Smooth muscle cell of the brain vasculature (primary cell): ENCODE measurements around the gene PTMA.
"Not testable (repeated sequence)": the region's sequence is repeated elsewhere in the genome, so short reads cannot be mapped to it uniquely, and the experiment has no call there.

Source experiments
- DNase-seq: peaks from one replicate; pipeline ENCODE4 v3.0.0-alpha.2; 2012; ENCODE audit warnings: low read depth, low spot score

PTMA gene

DNA sequence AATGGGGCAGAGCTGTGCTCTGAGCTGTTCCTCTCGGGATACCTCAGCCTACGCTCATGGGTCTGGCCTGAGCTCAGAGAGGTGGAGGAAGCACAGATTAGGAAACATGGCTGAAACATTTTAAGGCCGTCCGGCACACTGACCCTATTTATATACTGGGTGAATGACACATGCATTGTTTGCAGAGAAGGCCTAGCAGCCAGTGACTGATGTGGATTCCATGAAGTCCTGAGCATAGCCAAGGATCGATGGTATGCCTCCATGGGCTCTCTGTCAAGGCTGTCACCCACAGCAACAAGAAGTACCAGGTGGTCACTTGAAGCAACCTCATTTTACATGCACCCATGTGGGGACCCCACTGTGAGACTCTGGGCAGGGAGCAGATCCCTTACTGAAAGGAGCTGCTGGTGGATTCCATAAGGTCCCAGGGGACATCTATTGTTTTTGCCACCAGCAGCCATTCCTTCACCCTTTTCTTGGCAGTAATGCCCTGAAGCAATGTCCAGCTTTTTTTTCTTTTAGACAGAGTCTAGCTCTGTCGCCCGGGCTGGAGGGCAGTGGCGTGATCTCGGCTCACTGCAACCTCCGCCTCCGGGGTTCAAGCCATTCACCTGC lies 8.4 kb downstream of the PTMA start:
- DNase-seq, result no peak

- no peak for DNase-seq
Observed at GRCh38 chr2:231717281-231718171, 9.2 kb downstream of the PTMA start.

DNA sequence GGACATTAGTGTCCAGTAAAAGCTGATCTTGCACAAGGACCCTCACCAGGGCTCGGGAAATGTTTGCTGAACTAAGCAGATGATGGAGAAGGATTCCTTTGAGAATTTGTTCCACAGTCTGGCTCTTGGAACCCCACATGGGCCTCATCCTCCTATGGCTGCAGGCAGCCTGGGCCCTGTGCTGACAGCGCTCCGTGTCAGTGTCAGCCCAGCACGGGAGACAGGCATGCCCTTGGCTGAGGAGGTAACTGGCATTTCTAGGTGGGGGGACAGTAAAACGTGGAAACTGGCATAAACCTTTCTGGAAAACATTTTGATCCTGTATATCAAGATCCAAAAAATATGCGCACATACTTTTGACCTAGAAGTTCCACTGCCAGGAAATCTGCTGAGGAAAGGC lies 10.5 kb downstream of the PTMA start:
- DNase-seq, result no peak

DNA sequence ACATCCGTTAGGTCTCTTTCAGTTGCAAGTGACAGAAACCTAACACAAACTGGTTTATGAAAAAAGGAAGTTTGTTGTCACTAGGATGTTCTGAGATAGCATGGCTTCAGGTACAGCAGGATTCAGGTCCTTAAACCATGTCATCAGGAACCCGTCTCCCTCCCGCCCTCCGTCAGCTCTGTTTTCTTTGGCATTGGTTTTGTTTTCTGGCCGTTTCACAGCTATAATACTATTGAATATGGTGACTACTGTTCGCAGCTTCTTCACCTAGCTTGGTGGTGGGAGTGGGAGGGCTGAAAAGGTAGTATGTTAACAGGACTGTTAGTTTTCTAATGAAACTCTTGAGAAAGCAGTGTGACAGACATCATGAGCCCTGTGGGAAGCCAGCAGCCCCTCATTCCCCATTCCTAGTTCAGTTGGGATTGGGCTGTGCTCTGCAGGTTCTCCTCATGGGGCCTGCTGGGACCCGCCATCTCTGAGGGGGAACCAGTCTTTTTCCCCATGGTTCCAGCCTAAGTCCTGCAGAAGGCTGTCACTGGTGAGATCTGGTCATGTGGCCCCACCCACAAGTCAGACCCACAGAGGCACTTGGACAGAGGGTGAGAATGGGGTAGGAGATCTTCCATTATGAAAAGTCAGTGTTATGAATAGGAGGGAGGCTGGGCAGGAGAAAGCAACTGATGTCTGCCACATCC lies 12.1 kb downstream of the PTMA start:
- no peak for DNase-seq

DNA sequence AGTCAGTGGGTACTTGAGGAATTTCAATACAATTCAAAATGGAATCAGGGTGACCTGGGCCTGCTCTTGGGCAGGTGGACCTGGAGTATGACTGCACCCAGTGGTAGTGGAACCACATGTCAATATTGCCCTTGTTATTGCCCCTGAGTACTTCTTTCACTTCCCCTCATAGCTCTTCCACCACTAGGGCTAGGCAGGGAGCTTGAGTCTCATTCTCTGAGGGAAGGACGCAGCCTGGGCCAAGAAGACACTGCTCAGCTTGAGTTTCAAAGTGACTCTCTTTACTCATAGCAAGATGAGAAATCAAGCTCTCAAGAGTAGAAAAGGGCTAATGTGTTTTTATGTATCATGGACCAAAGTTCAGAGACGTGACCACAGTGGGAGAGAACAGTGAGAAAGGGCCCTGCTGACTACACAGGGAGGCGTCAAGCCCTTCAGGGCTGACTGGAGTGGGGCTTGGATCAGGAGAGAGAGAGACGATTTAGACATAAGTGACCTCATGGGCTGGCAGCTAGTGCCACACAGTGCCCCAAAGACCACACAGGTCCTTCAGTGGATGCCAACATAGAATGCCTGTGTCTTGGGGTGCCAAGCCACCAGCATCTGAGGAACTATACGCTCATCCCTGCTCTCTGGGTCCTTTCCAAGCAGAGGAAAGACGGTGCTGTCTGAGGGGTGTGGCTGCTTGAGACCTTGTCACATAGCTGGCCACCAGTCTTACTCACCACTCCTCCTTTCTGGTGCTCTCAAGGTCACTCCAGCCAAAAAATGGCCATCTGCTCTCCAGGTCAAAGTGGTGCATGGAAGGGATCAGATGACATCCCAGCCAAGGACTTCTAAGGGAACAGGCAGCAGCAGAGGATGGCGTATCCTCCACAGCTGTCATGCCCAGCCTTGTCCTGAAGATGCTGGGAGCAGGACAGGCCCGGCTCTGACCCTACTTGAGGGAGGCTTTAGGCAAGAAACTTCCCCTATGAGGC lies 13.0 kb downstream of the PTMA start:
- no peak for DNase-seq

- no peak for DNase-seq
Observed at GRCh38 chr2:231722721-231723307, 14.5 kb downstream of the PTMA start.

DNA sequence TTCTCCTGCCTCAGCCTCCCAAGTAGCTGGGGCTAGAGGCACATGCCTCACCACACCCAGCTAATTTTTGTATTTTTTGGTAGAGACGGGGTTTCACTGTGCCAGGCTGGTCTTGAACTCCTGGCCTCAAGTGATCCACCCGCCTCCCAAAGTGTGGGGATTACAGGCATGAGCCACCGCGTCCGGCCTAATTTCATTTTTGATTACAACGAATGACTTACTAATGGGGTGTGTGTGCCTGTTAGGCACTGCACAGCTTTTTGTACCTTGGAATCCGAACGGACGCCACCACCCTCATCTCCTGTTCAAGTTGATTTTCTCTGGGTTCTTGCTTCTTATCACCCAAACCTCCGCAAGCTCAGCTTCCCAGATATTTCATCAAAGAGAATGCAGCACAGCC lies 17.2 kb downstream of the PTMA start:
- no peak for DNase-seq

DNA sequence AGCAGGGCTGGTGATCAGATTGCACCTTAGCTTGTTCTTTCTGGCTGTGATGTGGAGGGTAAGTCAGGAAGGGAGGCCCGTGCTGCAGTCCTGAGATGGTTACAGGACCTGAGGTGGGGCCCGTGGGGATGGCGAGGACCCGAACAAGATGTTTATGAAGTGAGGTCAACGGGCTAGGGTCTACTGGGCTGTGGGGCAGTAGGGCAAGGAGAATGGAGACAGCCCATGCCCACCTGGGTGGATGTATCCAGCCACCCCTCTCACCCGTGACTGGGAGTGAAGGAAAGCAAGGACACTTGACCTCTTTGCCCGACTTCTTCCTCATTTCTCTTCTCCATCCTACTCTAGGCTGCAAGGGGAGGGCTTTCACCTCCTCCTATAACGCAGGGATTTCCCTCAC lies 18.0 kb downstream of the PTMA start:
- DNase-seq, result no peak

- DNase-seq, result no peak
Observed at GRCh38 chr2:231727621-231728020, 19.3 kb downstream of the PTMA start.

DNA sequence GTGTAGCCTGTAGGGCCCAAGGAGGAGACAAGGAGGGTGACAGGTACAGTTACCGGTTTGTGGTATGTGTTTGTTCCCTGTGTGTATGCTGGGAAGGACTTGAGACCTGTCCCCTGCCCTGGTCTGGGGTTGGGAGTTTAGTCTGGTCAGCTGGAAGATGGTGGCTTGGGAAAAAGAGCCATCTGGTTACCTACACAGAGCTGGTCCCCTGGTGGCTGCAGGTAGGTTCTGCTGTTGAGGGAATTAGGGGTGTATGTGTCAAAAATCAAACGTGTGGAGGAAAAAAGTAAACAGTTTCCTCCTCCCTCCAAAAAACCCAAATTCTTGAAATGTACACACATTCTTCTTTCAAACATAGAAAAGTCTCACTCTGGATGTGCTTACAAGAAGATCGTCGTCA lies 24.3 kb downstream of the PTMA start:
- DNase-seq, result no peak

DNA sequence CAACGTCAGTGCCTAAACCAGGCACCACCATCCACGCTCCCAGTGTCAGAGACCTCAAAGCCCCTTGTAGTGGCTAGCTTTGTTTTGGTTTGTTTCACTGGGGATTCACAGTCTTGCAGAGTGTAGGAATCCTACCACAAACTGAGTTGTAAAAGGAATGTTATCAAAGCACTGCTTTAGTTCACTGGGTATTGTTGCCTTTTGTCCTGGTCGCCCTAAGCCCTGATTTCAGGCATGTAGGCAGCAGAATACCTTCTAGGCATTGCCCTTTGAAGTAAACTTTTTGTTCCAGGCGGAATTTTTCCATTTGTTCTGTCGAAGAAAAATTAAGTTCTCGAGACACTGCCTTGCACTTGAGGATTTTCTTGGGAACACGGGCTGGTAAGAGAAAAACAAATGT lies 29.4 kb downstream of the PTMA start:
- DNase-seq, result no peak

- no peak for DNase-seq
Observed at GRCh38 chr2:231743376-231744116, 35.2 kb downstream of the PTMA start.

DNA sequence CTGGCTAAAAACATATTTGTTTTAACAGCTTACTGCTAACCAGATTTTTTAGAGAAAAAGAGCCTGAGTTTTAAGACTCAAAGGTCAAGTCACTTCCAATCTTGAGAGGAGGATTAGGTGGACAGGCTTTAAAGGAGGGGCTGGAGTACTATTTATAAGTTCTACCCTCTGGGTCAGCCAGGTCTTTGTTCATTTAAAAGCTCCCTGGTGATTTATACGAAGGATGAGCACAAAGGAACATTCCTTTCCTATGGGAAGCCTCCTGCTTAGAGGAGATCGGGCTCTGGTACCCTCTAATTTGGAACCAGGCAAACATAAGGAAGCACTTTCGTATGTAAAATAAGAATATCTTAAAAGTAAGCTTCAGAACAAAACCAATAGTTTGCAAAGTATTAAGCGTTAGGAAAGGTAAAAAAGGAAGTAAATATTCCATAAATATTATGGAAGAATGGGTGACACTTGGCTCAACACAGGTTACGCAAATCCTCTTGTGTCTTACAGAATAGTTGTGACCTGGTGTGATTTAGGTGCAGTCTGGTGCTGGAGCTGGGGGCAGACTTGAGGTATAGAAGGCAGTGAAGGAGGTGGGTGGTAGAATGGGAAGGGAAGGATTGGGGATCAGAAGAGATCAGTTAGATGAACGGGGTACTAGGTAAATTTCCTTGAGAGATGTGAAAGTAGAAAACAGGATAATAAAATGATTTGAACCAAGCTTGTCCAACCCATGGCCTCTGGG lies 37.1 kb downstream of the PTMA start:
- no peak for DNase-seq

- DNase-seq, result not testable (repeated sequence)
Observed at GRCh38 chr2:231748153-231748896, 40.0 kb downstream of the PTMA start.

- DNase-seq, result not testable (repeated sequence)
Observed at GRCh38 chr2:231749016-231749415, 40.7 kb downstream of the PTMA start.

DNA sequence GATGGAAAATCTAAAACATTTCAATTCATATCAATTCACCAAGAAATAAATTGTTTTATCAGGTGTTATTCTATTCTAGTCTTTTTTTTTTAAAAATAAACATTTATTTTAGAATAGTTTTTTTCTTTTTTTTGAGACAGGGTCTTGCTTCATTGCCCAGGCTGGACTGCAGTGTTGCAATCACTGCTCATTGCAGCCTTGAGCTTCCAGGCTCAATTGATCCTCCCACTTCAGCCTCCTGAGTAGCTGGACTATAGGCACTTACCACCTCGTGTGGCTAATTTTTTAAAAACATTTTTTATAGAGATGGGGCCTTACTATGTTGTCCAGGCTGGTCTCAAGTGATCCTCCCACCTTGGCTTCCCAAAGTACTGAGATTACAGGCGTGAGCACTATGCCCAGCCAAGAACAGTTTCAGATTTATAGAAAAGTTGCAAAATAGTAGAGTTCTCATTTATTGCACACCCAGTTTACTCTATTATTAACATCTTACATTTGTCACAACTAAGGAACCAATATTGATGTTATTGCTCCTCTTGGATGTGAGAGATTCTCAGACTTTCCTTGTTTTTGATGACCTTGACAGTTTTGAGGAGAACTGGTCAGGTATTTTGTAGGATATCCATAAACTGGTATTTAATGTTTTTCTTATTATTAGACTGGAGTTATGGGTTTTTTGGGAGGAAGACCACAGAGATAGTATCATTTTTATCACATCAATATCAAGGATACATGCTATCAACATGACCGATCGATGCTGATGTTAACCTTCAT lies 42.9 kb downstream of the PTMA start:
- DNase-seq, result no peak

DNA sequence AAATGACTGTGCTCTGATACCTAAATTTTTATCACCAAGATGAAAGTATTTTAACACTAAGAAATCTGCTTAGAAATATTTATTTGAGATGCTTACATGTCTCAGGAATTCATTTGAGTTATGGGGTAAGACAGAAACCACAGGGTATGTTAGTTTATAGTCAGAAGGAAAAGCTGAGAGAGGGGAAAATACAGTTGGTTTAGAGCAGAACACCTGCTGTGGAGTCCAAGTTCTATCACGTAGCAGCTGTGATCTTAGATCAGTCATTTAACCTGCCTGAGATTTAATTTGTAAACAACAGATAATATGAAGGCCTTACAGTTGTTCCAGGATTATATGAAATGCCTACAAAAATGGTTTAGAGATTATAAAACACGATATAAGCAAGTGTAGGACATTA lies 43.7 kb downstream of the PTMA start:
- DNase-seq, result no peak

GRCh38 chr2:231761735-231762134 lies 53.4 kb downstream of the PTMA start:
- DNase-seq, result no peak
